ENCODE results near the gene SLC7A14. TPM values are rescaled to one million over a fixed set of nuclear protein-coding genes. Genes with fewer than 3 reads are reported as not detected.

SLC7A14 gene
- total RNA-seq, 1 experiment from 2014 or later = not detected

- Histone ChIP-seq H2AFZ (ENCODE audit: low read length) (no peak overlapping the region), H3K9ac (ENCODE audit: low read length) (no peak overlapping the region), H3K4me1 (ENCODE audit: insufficient read depth, low read length) (peaks cover 10% of the 10 kb centered on the region), H3K27ac (ENCODE audit: low read length) (no peak overlapping the region), H4K20me1 (ENCODE audit: low read length) (no peaks in the 10 kb centered on the region), H3K9me2 (replicated peaks; ENCODE audit: low read length) (no peaks in the 10 kb centered on the region), H3K36me3 (ENCODE audit: low read depth, low read length) (no peaks in the 10 kb centered on the region), H3F3A (ENCODE audit: low read length, unreplicated experiment) (no peaks in the 10 kb centered on the region), H3K27me3 (ENCODE audit: low read length) (no peaks in the 10 kb centered on the region), H3K9me3 (ENCODE audit: low read length) (no peaks in the 10 kb centered on the region), H3K79me2 (ENCODE audit: low read length) (no peaks in the 10 kb centered on the region), H3K4me3 (ENCODE audit: low read length) (no peak overlapping the region), H3K4me2 (ENCODE audit: low read length) (no peak overlapping the region)
- ATAC-seq (peak; percentile 38; the same call in 1 of the 2 replicates), DNase-seq (peak; percentile 64)
- BruUV-seq (replicated peaks) = no TSS peak
- intact Hi-C loops (cut with micrococcal nuclease) = loop anchor here (1.0 to 10.0 kb wide), 4 partner anchors 100 to 337 kb away; no protein-coding TSS in a partner anchor
- ChIA-PET CTCF (interaction anchor here (0.8 to 1.1 kb wide), 5 partner anchors 10 to 438 kb away, joined by 3 to 5 read pairs (median 3); no protein-coding TSS in a partner anchor), POLR2A (ENCODE audit: unreplicated experiment) (no interaction called here)
- TF ChIP-seq EZH2phosphoT487 (IDR thresholded peaks at IDR 0.05; ENCODE audit: borderline replicate concordance, low read length) (no peak), CTCF (conservative IDR thresholded peaks at IDR 0.05; ENCODE audit: low read depth, low read length) (peak; percentile 79)
Observed at GRCh38 chr3:170410428-170411029, 175.3 kb downstream of the SLC7A14 start.

Small RNA genes lying within 50 kb of the gene (microRNA-seq; reads per million reads assigned to microRNA genes)
- gene MIR6828 (ENCODE audit: unreplicated experiment) = not detected

Other genes with a start within 250 kb of the SLC7A14 start
- gene SKIL, start 228.4 kb downstream of the SLC7A14 start, total RNA-seq (2014; rRNA removed) = 15.6 and 35.0 TPM in 2 replicates
- 32.0 and 38.0 TPM in 2 replicates for gene CLDN11, start 167.2 kb downstream of the SLC7A14 start, total RNA-seq (2014; rRNA removed)

All from PC-3 (cell line).